22Rv1 (cell line): ENCODE data around the gene BNC2.

Experiments
- H3K27ac ChIP-seq: fragments of 450-650 bp; 2 replicates; pipeline ENCODE4 v1.5.1; 2017
- CTCF ChIP-seq: fragments of 450-650 bp; IDR thresholded peaks from 2 replicates; pipeline ENCODE4 v1.5.1; 2017; ENCODE audit warnings: mild to moderate bottlenecking
- ZFX ChIP-seq: fragments of 450-650 bp; IDR thresholded peaks from 2 replicates; pipeline ENCODE4 v1.6.1; 2017; ENCODE audit warnings: antibody characterized with exemption, borderline replicate concordance

Gene BNC2

GRCh38 chr9:16593746-16594145 is 276.7 kb downstream of the BNC2 start:
- TF ChIP-seq CTCF (no peak), ZFX (no peak)

DNA sequence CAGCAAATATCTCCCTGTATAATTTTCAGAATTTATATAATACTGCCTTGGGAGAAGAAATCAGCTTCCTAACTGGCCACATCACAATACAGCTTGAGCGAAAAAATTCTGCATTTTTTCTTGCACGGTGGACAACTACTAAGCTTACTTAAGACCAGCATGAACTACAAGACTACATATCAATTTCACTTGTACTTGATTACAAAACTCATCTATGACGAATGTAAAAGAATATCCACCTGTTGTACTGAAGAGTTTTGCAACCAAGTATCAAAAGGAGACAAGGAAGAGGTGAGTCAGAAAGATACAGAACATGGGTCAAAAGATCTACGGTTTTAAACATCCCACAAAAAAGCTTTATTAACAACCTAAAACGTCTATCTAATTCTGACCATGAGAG is 279.4 kb downstream of the BNC2 start:
- no peak for TF ChIP-seq ZFX
- no peak for TF ChIP-seq CTCF
- no peak overlapping the region for H3K27ac ChIP-seq

More at GRCh38 chr9:16593746-16594145, 276.7 kb downstream of the BNC2 start:
- no peak overlapping the region for H3K27ac ChIP-seq

GRCh38 chr9:16585591-16585990 is 284.9 kb downstream of the BNC2 start:
- H3K27ac ChIP-seq, result no peak overlapping the region
- no peak for TF ChIP-seq CTCF
- no peak for TF ChIP-seq ZFX

DNA sequence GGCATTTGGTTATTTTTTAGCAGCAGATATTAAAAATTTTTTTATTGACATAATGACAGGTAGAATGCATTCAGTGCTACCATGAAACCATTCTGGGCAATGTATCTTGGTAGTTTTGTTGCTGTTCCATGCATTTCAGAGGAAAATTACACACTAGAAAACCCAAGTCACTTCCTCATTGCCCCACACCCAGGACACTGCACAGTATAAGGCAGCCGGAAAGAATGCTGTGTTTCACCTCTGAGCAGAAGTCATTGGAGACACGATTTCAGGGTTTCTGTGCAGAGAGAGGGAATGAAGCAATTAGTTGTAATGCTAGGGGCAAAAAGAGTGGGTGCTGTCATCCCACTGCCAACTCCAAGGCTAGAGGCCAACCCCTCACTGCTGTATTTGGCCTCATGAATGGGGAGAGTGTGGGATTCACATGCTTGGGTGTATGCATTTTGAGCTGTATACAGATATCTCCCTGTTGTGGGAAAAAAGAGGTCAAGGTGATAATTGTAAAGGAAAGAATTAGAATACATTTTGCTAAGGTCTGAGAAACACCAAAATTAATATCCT is 290.5 kb downstream of the BNC2 start:
- no peak overlapping the region for H3K27ac ChIP-seq
- TF ChIP-seq CTCF (no peak), ZFX (no peak)

- no peak for TF ChIP-seq ZFX
- TF ChIP-seq CTCF, result no peak
- no peak overlapping the region for H3K27ac ChIP-seq
Measured at GRCh38 chr9:16575986-16576245, 294.6 kb downstream of the BNC2 start.

GRCh38 chr9:16575142-16575985 is 295.1 kb downstream of the BNC2 start:
- TF ChIP-seq CTCF (peak; percentile 30; the same call in 1 of the 2 replicates), ZFX (no peak)
- H3K27ac ChIP-seq, result no peak overlapping the region

DNA sequence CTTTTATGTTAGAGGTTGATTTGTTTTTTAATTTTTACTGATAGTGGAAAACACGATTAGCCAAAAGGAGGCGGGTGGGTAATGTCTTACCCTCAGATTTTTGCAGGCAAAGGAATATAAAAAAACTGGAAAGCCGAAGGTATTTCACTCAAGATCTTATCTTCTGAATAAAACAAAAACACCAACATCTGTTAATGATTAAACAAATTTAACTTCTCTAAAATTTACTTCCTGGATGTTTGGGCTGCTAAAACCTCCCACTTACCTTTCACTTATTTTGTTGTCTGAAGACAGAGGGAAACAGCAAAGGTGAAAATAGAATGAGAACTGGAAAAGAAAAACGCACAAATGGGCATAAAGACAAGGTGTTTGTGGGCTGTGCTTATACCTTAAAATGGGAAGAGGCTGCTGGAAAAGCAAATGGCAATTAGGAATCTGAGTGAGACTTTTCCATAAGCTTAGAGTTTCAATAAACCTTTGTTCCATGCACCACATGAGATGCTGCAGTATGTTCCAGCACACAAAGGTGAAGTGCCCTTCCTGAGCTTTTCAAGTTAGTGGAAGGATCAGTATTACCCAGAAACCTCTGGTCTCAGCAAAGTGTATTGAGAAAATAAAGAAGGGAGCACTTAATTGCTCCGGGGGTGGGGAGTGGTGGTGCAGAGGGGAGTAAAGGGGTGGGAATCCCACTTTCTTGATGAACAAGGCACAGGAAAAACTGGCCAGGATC is 298.3 kb downstream of the BNC2 start:
- no peak for TF ChIP-seq CTCF
- TF ChIP-seq ZFX, result no peak
- peak overlapping the region; percentile 59 for H3K27ac ChIP-seq
